Measurements from ENCODE around the gene AAMP.
"Not testable (repeated sequence)": the region's sequence is repeated elsewhere in the genome, so short reads cannot be mapped to it uniquely, and the experiment has no call there.

AAMP gene

DNA sequence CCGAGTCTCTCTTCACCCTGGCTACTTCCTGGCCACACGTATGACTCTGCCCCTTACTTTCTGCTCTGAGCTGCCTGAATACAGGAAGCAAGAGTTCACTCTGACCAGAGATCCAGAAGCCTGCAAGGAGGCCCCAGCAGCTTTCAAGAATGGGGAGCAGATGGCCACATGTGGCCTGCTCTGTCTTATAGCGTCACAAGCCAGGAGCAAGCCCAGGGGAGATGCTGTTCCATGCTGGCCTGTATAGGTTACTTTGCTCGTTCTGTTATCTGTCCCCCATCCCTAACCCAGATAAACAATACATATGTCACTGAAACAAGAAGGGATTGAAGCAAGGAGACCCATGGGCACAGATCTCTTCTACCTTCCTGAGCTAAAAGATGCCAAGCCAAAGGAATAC lies 4.6 kb upstream of the AAMP start:
- DNase-seq (ENCODE audit: low read depth in 2 of 2), result no peak

DNA sequence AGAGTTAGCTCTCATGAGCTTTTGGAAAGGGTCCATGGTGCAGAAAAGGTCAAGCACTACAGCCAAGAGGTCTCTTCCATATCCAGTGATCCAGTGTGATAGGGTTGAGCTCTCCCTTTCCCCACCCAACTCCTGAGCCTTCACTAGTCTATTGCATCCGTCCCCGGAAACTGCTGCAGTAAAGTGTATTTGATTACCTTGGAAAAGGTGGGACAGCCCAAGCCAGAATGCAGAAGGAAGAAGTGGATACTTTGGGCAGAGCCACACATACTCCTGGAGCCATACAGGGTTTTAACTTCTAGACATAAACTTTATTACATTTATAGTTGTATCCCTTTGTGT lies 3.9 kb upstream of the AAMP start:
- DNase-seq (ENCODE audit: low read depth in 2 of 2), result no peak

DNA sequence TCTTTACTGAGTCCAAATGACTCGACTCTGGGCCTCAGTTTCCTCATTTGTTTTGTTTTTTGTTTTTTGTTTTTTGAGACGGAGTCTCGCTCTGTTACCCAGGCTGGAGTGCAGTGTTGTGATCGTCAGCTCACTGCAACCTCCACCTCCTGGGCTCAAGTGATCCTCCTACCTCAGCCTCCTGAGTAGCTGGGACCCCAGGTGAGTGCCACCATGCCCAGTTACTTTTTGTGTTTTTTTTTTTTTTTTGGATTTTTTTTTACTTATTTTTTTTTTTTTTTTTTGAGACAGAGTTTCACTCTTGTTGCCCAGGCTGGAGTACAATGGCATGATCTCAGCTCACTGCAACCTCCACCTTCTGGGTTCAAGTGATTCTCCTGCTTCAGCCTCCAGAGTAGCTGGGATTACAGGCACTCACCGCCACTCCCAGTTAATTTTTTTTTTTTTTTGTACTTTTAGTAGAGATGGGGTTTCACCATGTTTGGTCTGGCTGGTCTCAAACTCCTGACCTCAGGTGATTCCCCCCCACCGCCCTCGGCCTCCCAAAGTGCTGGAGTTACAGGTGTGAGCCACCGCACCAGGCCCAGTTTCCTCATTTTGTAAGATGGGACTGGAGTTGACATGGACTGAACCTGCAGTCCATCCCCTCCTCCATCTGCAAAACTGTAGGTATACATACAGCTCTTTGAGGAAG lies 3.4 kb upstream of the AAMP start:
- not testable (repeated sequence) for DNase-seq (ENCODE audit: low read depth in 2 of 2)

DNA sequence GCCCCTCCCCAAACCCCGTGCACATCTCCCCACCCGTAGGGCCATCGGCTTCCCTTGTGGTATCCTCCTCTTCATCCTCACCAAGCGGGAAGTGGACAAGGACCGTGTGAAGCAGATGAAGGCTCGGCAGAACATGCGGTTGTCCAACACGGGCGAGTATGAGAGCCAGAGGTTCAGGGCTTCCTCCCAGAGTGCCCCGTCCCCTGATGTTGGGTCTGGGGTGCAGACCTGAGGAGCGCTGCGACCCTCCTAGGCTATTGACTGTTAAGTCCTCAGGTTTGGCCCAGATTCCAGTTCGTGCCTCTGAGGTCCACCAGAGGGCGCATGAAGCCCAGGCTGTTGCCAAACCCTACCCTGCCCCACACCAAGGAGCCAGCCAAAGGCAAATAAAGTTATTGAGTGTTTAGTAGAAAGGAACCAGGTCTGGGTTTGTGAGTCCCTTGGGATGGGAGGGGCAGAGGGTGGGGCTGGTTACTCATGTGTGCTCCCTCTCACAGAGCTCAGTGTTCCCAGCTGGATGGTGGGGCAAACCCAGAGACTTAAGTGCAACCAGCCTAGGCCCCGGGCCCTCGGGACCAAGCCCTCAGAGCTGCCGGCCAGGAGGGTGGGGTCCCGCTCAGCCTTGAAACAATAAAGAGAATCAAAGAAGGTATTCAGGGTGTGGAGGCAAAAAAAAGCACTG lies 2.7 kb upstream of the AAMP start:
- peak; percentile 64 to 74 for DNase-seq (ENCODE audit: low read depth in 2 of 2)

DNA sequence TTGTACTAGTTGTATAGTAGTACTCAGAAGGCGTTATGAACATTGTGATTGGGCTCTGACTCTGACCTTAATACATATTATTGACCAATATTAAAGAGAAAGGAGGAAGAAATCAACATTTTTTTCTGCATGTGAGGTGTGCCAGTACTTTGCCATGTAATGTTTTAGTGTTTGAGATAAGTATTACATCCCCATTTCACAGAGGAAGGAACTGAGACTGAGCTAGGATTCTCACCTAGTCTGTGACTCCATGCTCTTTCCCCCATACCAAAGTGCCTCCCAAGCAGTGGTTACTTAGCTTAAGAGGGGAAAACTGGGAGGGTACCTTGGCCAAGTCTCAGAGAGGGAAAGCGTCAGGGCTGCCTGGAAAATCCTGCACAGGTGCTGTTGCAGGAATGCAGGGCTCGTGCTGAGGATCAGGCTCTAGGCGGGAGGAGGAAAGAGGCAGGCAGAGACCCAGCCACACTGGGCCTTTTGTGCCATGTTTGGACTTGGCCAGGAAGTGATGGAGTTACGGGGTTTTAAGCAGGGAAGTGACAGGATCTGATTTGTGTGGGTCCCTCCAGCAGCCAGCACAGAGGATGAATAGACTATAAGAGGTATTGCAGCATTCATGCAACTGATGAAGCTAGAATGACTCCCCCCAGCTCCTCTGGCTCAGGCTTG lies 2.1 kb upstream of the AAMP start:
- no peak for DNase-seq (ENCODE audit: low read depth in 2 of 2)

DNA sequence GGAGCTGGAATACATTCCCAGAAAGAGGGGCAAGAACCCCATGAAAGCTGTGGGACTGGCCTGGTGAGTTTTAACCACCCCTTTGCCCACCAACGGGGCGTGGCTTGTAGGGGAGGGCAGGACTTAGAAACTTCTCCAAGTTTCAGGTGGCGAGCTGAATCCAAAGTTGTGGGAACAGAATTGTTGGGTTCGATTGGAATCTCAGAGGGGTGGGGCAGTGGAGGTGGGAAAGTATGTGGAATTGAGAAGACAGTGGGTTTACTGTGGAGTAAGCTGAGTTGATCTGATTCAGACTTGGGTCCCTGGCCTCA lies 1.5 kb upstream of the AAMP start:
- DNase-seq (ENCODE audit: low read depth in 2 of 2), result no peak

DNA sequence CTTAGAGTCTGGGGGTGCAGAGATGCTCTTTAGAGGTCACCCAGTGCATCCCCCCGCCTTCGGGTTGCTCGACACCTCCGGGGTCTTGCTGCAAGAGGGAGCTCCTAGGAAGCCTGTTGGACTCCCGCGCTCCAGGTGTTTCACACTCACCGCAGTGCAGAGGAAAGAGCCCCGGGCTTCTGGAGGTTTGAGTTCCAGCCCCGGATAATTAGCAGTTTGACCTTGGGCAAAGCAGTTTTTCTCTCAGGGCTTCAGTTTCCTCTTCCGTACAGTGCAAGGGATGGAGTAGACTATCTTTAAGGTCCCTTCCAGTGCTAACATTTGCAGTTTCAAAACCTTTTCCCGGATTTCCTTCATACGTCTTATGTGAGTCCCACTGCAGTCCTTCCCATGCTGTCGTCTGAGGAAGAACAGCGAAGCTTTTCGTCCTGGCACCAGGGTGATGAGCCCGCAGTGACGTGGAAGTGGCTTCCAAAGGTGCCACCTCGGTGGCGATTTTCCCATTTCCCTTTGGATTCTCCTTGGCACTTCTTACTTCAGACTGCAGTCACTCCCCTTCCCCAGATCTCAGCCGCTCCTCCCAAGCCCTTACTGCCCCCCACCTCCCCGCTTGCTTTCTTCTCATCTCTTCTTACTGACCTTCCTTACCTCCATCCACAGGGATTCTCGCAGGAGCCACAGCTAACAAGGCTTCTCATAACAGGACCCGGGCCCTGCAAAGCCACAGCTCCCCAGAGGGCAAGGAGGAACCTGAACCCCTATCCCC lies 967 bp upstream of the AAMP start:
- DNase-seq (ENCODE audit: low read depth in 2 of 2), result no peak

DNA sequence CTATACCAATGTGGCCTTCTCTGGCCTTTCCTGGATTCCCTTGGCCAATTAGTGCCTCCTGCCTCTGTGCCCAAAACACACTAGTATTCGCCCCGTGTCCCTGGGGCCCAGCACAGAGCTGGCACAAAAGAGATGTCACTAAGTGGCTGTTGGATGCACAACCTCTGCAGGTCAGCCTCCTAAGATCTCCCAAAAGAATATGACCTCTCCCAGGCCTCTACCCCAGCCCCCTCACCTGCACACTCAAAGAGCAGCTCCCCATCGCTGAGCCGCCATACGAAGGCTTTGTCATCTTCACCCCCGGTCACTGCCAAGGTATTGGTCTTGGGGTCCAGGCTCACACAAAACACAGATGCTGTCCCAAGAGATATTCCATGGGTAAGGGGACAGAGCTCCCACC lies 2.7 kb downstream of the AAMP start:
- DNase-seq (ENCODE audit: low read depth in 2 of 2), result no peak

DNA sequence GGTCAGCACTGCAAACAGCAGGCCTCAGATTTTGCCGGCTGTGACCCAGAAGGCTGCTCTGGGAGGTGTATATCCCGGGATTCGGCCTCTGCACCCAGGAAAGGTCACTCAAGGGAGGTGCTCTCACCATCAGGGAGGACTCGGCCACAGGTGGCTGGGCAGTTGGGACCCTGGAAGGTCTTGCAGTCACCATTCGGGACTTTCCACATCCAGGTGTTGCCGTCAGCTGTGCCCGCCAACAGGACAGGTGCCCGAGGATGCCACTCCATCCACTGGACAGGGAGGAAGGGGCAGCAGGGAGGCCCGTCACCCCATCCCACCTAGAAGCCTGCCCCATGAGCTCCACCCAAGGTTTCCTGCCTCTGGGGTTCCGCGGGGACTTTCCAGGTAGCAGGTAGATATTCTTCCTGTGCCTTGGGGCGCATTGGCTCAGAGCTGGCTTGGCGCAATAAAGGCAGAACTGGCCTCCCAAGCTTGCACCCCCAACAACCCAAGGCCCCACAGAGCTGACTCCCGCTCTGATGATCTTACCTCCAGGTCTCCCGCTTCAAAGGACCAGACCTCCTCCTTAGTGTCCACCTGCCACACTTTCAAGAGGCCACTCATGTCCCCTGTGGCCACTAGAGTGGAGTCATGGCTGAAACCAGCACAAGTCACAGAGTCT lies 3.5 kb downstream of the AAMP start:
- no peak for DNase-seq (ENCODE audit: low read depth in 2 of 2)

DNA sequence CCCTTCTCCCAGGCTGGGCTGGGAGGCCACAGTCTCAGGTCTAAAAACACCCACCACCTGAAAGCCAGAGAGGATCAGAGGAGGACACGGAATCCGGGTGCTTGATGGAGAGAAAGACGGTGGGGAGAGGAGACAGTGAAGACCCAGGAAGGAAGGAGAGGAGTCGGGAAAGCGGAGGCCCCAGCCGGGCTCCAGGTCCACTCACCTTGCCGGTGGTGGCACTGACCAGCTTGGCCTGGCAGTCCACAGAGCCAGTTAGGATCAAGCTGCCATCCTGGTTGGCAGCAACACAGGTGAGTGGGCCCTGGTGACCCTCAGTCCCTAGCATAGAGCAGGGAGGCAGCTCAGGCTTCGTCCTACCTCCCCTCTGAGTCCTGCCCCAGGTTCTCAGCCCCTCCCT lies 4.3 kb downstream of the AAMP start:
- no peak for DNase-seq (ENCODE audit: low read depth in 2 of 2)

DNA sequence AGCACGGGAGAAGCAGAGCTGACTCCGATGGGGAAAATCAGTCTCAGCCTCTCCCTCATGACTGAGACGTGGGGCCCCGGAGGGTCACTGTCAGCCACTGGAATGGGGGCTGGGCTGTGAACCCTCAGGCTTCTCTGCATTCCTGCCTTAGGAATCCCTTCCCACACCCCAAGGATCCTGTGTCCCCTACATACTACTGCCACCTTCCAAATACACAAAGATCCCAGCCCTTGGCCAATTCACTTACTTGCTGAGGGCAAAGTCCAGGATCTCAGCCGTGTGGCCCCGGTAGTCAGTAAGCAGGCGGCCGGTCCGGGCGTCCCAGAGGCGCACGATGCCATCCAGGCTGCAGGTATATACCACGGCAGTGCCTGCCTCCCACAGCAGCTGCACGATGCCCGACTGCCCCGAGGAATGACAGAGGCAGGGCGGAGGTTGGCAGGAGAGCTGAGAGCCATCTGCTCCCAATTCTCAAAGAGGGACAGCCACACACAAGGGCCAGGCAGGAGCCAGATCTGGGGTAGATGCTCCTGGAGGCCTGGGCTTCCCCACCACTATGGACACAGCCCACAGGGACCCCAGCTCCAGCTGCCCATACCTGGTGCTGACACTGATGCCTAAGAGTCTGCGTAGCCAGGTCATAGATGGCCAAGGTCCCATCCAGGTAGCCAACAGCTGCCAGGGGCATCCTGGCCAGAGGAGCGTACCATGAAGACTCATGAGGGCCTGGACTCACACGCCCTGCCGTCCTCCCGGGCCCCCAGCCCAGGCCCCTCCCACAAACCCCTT lies 5.0 kb downstream of the AAMP start:
- no peak for DNase-seq (ENCODE audit: low read depth in 2 of 2)

DNA sequence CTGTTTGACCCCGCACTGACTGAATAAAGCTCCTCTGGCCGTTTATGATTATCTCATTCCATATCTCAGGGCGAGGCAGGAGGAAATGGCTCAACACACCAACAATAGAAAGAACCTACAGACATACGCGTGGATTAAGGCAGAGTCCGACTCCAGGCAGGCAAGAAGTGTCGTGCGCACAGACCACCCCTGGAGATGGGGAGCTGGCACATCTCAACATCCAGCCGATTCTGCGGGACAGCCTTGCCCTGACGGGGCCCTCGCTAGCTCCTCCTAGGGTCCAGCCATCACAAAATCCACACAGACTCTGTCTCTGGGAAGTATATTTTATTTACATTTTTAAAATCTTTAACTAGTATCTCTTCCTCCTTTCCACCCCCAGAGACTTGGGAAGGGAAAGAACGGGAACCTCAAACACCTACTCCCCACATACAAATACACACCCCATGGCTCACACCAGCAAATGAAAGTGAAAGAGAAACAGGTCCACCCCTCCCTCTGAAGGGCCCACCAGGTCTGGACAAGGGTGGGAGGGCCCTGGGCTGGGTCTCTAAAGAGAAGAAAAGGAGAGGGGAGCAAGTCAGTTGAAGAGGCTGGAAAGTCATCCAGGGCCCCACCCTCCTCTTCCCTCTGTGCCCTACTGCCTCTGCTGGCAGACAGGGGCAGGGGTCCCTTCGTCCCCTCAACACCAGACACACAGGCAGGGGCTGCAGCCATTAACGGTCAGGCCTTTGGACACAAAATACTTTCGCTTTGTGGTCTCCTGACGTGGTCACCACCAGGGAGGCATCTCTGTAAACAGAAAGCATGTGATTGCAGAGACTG lies 5.9 kb downstream of the AAMP start:
- DNase-seq (ENCODE audit: low read depth in 2 of 2), result no peak

DNA sequence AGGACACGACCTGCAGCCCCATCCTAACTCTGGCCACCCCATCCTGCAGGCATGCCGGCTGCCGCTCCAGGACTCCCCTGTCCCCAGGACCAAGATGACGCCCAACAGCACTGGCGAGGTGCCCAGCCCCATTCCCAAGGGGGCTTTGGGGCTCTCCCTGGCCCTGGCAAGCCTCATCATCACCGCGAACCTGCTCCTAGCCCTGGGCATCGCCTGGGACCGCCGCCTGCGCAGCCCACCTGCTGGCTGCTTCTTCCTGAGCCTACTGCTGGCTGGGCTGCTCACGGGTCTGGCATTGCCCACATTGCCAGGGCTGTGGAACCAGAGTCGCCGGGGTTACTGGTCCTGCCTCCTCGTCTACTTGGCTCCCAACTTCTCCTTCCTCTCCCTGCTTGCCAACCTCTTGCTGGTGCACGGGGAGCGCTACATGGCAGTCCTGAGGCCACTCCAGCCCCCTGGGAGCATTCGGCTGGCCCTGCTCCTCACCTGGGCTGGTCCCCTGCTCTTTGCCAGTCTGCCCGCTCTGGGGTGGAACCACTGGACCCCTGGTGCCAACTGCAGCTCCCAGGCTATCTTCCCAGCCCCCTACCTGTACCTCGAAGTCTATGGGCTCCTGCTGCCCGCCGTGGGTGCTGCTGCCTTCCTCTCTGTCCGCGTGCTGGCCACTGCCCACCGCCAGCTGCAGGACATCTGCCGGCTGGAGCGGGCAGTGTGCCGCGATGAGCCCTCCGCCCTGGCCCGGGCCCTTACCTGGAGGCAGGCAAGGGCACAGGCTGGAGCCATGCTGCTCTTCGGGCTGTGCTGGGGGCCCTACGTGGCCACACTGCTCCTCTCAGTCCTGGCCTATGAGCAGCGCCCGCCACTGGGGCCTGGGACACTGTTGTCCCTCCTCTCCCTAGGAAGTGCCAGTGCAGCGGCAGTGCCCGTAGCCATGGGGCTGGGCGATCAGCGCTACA lies 7.0 kb downstream of the AAMP start:
- DNase-seq (ENCODE audit: low read depth in 2 of 2), result no peak

DNA sequence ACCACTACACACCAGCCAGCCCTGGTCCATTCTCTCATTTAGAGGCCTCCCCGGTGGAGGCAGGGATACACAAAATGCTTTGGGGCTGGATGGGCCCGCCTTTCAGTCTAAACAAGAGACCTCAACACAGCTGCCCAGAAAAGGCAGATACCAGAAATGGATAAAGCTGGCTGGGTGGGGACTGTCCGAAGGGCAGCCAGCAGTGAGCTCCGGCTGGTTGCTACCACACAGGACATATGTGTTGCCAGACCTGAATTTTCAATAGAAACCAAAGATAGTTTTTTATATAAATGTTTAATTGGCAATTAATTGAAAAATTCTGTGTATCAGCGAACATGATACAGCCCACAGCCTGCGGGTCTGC lies 7.7 kb downstream of the AAMP start:
- DNase-seq (ENCODE audit: low read depth in 2 of 2), result no peak

DNA sequence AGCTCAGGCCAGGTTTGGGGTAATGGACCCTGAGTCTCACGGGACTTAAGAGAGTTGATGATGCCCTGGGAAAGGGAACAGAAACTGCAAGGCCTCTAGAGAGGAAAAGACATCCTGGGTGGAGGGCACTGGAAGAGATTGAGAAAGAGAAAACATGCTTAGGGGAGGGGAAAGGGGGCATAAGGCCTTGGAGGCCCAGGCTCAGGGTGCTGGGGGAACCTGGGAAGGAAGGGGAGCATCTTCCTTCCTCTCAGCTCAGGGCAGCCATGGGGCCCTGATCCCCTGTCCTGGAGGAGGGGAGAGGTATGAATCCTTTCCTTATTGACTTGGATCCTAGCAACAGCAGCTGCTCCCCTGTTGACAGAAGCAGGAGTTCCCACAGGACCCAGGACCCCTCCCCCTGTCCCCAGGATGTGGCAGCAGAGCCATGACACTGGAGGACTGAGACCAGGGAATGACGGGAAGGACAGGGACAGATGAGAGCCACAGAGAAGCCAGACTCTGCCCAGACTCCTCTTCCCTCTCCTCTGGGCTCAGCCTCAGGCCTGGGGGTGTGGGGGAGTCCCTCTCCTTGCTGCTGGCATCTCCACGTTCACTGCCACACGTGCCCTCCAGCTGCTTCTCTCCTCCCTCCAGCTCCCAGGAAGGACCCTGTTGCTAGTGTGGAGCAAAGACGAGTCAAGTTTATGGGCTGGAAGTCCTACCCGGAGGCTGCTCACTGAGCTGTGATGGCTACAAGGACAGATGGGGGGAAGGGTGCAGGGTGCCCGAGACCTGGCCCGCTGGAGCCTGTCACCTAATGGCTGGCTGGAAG lies 8.3 kb downstream of the AAMP start:
- no peak for DNase-seq (ENCODE audit: low read depth in 2 of 2)

DNA sequence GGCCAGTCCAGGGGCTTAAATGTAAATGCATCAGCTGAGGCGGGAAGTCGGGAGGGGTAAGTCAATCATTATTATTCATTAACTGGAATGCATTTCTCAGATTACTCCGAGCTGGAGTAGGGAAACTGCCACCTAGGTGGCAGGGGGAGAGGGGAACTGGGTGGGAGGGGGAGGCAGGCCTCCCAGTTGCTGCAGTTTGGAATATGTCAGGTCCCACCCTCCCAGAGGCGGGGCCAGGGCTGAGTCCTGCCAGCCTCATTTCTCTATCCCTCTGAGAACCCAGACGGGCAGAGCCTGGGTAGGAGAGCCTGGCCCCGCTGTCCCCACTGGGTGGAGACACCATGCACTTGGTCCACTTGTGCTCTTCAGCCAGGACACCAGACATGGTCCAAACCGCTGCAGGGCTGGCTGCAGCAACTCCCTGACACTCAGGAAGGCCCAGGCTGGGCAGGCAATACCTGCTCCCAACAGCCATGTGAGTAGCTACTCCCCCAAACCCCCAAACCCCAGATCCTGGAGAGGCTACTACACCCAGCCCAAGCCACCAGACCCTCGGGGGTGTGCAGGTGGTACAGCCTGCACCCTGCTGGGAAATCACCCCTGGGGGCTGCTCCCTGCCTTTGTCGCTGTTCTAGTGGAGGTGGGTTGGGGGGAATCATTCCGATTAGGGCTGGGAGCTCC lies 9.1 kb downstream of the AAMP start, which contains the start of gene GPBAR1:
Gene GPBAR1, plus strand, starts transcription at position 274 of the 681 bp plus-strand sequence. CDS start 1,710 bp downstream, outside the sequence.
- DNase-seq (ENCODE audit: low read depth in 2 of 2), result no peak

DNA sequence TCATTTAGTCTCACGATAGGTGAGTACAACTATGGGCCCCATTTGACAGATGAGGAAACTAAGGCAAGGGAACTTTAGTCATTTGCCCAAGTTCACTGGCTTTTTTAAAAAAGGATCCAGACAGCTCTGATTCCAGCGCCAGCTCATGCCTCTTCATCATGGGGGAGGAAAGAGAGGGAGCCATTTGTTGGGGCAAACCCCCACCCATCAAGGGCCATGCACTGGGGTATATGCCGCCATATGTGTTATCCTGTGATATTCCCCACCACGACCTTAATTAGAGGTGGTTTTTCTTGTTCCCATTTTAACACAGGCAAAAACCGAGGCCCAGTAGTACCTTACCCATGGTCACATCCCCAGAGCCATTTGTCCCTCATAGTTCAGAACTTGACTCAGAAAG lies 9.8 kb downstream of the AAMP start:
- no peak for DNase-seq (ENCODE audit: low read depth in 2 of 2)
